GM06990 (cell line): ENCODE results near the gene ZNF750.

Source experiments
- DNase-seq: peaks from one replicate; pipeline ENCODE4 v3.0.0-alpha.2; 2011; ENCODE audit not compliant: insufficient read length; ENCODE audit errors: extremely low read depth
- H3K27me3 ChIP-seq: replicated peaks from 2 replicates; pipeline ENCODE4 v1.6.0; 2011; ENCODE audit warnings: low read length; ENCODE audit not compliant: control insufficient read depth, insufficient read depth
- H3K36me3 ChIP-seq: 2 replicates; pipeline ENCODE4 v1.5.1; 2011; ENCODE audit warnings: low read length; ENCODE audit not compliant: control insufficient read depth, insufficient read depth
- H3K4me3 ChIP-seq: replicated peaks from 2 replicates; pipeline ENCODE4 v1.5.1; 2011; ENCODE audit warnings: low read depth, mild to moderate bottlenecking, control low read depth, low read length
- TF ChIP-seq, protein P1 (sequence below): IDR thresholded peaks from 2 replicates; pipeline ENCODE4 v1.5.1; 2011; ENCODE audit warnings: low read length, control low read depth, mild to moderate bottlenecking, inconsistent platforms; ENCODE audit not compliant: insufficient read depth, poor library complexity, severe bottlenecking

The ZNF750 gene

DNA sequence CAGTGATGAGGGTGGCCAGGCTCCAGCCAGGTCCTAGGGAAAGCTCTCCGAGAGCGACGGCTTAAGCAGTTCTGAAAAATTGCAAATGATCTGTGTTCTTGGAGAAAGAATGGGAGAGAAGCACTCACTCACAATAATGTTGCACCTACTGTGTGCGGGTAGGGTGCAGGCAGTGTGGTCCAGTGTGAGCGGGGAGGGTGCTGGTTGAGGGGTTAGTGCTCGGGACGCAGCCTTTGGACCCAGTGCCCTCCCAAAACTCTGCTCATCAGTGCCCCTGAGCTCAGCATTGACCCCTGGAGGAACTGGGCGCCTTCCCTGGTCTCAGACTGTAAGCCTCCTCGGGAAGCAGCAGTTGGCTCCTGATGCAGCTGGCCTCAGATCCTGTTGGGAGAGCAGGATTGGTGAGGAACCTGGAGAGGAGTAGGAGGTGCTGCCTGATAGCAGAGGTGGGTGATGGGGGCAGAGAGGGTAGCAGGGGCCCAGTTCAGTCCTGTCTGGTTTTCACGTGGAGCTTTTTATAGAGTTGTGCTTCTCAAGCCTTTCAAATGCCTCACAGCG lies 23.6 kb upstream of the ZNF750 start:
- no peaks in the 10 kb centered on the region for H3K36me3 ChIP-seq
- H3K4me3 ChIP-seq = no peak overlapping the region
- TF ChIP-seq, protein P1, sequence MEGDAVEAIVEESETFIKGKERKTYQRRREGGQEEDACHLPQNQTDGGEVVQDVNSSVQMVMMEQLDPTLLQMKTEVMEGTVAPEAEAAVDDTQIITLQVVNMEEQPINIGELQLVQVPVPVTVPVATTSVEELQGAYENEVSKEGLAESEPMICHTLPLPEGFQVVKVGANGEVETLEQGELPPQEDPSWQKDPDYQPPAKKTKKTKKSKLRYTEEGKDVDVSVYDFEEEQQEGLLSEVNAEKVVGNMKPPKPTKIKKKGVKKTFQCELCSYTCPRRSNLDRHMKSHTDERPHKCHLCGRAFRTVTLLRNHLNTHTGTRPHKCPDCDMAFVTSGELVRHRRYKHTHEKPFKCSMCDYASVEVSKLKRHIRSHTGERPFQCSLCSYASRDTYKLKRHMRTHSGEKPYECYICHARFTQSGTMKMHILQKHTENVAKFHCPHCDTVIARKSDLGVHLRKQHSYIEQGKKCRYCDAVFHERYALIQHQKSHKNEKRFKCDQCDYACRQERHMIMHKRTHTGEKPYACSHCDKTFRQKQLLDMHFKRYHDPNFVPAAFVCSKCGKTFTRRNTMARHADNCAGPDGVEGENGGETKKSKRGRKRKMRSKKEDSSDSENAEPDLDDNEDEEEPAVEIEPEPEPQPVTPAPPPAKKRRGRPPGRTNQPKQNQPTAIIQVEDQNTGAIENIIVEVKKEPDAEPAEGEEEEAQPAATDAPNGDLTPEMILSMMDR = no peak
- DNase-seq = no peak
- H3K27me3 ChIP-seq = no peaks in the 10 kb centered on the region

DNA sequence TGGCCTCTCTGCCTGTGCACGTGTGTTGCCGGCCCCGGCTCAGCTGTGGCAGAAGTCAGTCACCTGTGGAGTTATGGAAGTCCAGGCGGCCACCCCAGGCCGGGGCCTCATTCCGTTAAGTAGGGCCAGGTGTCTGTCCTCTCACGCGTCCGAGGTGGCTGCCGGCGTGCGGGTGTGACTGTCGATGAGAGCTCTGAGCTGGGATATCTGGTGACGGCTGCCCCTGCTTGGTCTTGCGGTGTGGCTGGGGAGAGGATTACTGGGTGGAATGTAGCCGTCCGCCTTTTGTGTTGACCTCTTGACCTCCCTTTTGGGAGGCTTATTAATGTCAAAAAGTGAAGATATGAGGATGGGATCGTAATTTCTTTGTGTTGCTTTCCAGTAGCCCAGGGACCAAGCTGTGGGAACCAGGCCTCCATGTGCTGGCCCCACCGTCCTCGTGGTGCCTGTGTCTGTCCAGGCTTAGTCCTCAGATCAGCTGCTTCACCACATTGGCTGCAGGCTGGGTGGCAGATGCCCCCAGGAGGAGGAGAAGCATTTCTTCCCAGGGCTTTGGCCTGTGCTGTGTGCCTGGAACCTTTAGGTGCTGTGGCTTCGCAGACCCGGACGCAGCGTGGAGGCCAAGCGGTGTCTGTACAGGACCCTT lies 23.0 kb upstream of the ZNF750 start:
- no peaks in the 10 kb centered on the region for H3K36me3 ChIP-seq
- H3K4me3 ChIP-seq = no peak overlapping the region
- H3K27me3 ChIP-seq = no peaks in the 10 kb centered on the region
- TF ChIP-seq, protein P1 = no peak
- no peak for DNase-seq

DNA sequence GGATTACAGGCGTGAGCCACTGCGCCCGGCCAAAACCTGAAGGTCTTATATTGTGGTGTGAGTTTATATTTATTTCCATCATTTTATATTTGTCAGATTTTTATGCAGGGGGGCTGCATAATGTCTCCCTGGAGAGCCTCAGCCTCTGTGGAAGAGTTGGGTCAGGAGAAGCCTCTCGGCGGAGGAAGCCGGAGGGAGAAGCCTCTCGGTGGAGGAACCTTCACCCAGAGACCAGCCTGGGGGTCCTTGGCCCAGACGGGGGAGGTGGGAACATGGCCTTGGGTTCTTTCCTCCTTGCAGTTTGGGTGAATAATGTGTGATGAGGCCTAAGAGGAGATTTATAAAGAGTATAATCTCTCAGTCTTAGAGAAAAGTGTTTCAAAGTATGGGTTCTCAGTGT lies 22.4 kb upstream of the ZNF750 start:
- Histone ChIP-seq H3K4me3 (no peak overlapping the region), H3K36me3 (no peaks in the 10 kb centered on the region), H3K27me3 (no peaks in the 10 kb centered on the region)
- no peak for DNase-seq
- TF ChIP-seq, protein P1 = no peak

DNA sequence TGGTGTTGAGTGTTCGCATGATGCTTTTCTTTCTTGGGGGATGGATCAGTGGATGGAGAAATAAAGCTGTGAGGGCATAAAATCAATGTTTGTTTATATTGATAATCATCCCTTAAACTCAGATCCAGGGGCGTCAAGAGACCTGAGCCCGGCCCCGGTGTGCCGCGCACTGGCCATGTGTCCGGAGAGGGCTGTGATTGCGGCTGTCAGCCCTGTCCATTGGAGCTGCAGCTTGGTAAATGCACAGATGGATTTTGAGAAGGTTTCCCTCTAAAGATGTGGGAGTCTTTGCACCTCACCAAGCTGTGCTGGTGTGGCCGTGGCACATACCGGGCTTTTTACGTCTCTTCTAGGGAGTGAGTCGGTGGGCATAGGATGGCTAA lies 21.6 kb upstream of the ZNF750 start:
- H3K4me3 ChIP-seq = no peak overlapping the region
- H3K27me3 ChIP-seq = no peaks in the 10 kb centered on the region
- TF ChIP-seq, protein P1 = no peak

DNA sequence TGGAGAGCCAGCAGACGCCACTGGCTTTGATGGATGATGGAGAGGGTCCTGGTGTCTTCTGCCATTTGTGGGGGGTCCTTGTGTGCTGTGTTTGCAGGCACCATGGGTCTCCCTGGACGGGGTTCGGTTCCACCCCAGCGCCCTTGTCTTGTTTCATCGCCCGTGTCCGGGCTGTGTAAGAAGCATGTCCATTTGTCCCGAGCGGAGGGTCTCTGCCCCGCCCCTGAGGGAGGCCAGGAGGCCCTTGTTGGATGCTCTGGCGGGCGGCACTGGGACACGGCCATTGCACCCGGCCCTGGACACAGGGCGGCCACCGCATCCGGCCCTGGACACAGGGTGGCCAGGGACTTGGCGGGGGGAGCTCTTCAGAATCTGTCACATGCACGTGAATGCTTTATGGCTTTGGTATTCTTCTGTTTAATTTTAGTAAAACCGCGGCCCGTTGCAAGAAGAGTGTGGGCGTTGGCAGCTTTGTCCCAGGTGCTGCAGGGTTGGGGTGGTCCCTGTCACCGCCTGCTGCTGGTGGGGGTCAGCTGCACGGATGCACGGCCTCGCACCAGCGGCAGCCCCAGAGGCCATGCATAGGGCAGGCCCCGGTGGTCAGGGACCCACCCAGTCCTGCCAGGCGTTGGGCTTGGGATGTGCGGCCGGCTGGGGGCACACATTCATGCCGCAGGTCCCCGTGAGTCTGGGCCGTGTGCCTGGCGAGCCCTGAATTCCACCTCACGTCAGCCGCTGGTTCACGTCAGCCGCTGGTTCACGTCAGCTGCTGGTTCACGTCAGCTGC lies 21.0 kb upstream of the ZNF750 start:
- H3K4me3 ChIP-seq = no peak overlapping the region
- no peak for DNase-seq
- H3K27me3 ChIP-seq = no peaks in the 10 kb centered on the region
- H3K36me3 ChIP-seq = no peaks in the 10 kb centered on the region
- TF ChIP-seq, protein P1 = no peak

More for the DNA sequence above, 21.6 kb upstream of the ZNF750 start:
- no peak for DNase-seq
- H3K36me3 ChIP-seq = no peaks in the 10 kb centered on the region
